KOPT-K1 (cell line): ENCODE data around the gene CREB3L2.

Source experiments
- H3K27ac ChIP-seq: fragments of 200-600 bp; sonication (generic); 2 replicates; pipeline ENCODE4 v1.5.1; 2016; ENCODE audit warnings: antibody characterized with exemption, mild to moderate bottlenecking, low read depth, low read length; ENCODE audit not compliant: poor library complexity, severe bottlenecking
- H3K36me3 ChIP-seq: fragments of 200-600 bp; sonication (generic); 2 replicates; pipeline ENCODE4 v1.5.1; 2017; ENCODE audit warnings: antibody characterized with exemption, mild to moderate bottlenecking, low read length, moderate library complexity; ENCODE audit not compliant: insufficient read depth
- H3K9me3 ChIP-seq: fragments of 200-600 bp; sonication (generic); 2 replicates; pipeline ENCODE4 v1.5.1; 2017; ENCODE audit warnings: antibody characterized with exemption, low read length, mild to moderate bottlenecking; ENCODE audit not compliant: insufficient read depth, poor library complexity, severe bottlenecking

The CREB3L2 gene

GRCh38 chr7:137948083-137948844, 53.6 kb downstream of the CREB3L2 start:
- no peaks in the 10 kb centered on the region for H3K36me3 ChIP-seq
- H3K27ac ChIP-seq = no peak overlapping the region
- no peaks in the 10 kb centered on the region for H3K9me3 ChIP-seq

DNA sequence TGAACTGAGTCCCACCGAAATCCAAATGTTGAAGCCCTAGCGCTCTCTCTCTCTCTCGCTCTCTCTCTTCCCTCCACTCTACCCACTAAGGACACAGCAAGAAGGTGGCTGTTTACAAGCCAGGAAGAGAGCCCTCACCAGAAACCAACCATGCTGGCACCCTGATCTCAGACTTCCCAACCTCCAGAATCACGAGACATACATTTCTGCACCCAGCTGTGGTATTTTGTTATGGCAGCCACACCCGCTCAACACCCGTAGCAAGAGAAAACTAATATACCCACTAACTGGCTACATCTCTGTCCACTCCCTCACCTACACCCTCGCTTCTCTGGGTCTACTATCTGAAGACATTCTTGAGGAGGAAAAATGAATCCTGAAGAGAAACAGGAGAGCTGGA, 54.8 kb downstream of the CREB3L2 start:
- Histone ChIP-seq H3K36me3 (no peaks in the 10 kb centered on the region), H3K9me3 (no peaks in the 10 kb centered on the region), H3K27ac (no peak overlapping the region)

- Histone ChIP-seq H3K27ac (no peak overlapping the region), H3K9me3 (no peaks in the 10 kb centered on the region), H3K36me3 (no peaks in the 10 kb centered on the region)
These were observed 55.9 kb downstream of the CREB3L2 start for GRCh38 chr7:137946011-137946410.

- Histone ChIP-seq H3K36me3 (no peaks in the 10 kb centered on the region), H3K9me3 (no peaks in the 10 kb centered on the region), H3K27ac (no peak overlapping the region)
These were observed 57.7 kb downstream of the CREB3L2 start for GRCh38 chr7:137944168-137944567.

DNA sequence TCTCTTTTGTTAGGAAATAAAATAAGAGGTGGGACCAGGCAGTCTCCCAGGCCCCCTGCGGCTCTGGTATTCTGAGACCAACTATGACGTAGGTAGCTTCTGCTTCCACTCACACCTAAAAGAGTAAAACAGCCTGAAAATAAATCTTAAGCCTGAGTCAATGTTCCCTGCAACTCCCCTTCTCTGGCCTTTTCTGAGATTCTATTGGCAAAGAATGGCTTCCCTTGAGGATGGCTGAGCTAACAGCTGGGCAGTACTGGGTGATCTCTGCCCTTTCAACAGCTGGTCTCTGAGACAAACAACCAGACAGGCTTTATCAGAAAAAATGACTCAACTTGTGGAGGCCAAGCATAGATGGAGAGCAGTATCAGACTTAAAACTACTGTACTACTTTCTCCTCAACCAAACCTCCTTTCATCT, 58.7 kb downstream of the CREB3L2 start:
- H3K9me3 ChIP-seq = no peaks in the 10 kb centered on the region
- H3K36me3 ChIP-seq = no peaks in the 10 kb centered on the region
- H3K27ac ChIP-seq = no peak overlapping the region

DNA sequence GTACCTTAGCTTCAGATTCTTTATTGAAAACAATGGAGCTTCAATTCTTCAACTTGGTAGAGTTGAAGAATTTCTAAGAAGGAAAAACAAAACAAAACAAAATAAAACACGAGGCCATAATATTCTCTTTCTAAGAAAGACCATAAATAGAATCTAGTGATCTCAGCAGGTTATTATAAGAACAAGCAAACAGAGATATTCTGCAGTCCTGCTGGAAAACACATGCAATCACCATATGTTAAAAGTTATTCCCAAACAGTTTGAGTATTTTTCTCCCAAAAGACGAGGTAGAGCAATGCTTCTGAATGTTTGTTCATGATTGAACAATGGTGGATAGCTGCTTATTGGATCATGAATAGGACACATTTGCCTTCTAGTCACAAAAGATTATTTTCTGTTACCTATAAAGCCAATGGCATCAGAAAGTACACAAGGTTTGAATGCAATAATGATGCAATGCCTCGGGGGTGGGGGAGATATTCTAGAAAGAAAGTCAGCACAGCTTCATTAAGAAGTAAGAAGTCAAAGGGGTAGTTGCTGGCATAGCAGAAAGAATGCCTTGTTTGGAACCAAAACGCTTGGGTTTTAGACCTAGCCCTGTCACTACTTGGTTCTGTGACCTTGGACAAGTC, 59.3 kb downstream of the CREB3L2 start:
- no peak overlapping the region for H3K27ac ChIP-seq
- H3K9me3 ChIP-seq = no peaks in the 10 kb centered on the region
- no peaks in the 10 kb centered on the region for H3K36me3 ChIP-seq

GRCh38 chr7:137940656-137941518, 61.0 kb downstream of the CREB3L2 start:
- H3K27ac ChIP-seq = no peak overlapping the region

DNA sequence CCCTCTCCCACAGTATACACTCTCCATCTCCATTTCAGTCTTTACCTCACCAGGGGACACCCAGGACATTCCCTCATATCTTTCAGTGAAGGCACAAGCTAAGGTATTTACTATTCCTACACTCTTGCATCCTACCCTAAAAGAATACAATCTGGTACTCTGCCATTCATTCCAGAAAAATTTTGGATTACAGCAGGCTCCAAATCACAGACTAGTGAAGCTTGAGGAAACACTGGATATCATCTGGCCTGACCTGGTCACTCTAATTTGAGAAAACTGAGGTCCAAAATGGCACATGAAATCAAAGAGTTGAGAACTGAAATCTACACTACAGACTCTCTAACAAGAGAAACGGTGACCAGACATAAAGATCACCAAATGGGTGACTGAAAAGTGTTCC, 61.7 kb downstream of the CREB3L2 start:
- no peak overlapping the region for H3K27ac ChIP-seq
- no peaks in the 10 kb centered on the region for H3K9me3 ChIP-seq
- H3K36me3 ChIP-seq = no peaks in the 10 kb centered on the region

More at GRCh38 chr7:137940656-137941518, 61.0 kb downstream of the CREB3L2 start:
- H3K36me3 ChIP-seq = no peaks in the 10 kb centered on the region
- no peaks in the 10 kb centered on the region for H3K9me3 ChIP-seq

- H3K27ac ChIP-seq = no peak overlapping the region
These were observed 64.7 kb downstream of the CREB3L2 start for GRCh38 chr7:137937202-137937560.

GRCh38 chr7:137936509-137937201, 65.2 kb downstream of the CREB3L2 start:
- peak overlapping the region; percentile 33 for H3K27ac ChIP-seq
- H3K9me3 ChIP-seq = no peaks in the 10 kb centered on the region
- H3K36me3 ChIP-seq = no peaks in the 10 kb centered on the region

More at GRCh38 chr7:137937202-137937560, 64.7 kb downstream of the CREB3L2 start:
- H3K36me3 ChIP-seq = no peaks in the 10 kb centered on the region
- H3K9me3 ChIP-seq = no peaks in the 10 kb centered on the region

DNA sequence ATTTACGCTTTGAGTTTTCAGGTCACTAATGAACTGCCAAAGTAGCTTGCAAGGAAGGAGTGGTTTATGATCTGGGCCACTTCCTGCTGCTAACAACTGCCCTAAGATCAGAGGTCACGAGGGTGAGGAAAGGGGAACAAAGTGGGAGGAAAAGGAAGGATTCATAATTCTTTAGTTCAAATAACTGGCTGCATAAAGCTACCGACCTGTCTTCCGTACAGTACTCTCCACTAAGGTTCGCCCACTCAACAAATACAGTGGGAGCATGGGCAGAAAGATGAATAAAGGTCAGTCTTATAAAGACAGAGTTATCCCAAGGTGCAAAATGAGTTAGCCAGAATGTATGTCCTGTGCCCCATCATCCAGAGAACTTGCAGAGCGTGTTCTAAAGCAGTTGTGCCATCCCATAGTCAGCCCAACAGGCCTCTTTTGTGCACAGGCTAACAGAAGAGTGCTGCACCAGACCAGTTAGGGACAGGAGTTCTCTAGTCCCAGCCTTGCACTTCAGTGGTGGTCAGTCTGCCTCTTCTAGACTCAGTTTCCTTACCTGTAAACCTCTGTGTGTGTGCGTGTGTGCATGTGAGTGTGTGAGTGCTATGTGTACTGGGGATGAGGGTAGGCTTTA, 65.9 kb downstream of the CREB3L2 start:
- peak overlapping the region; percentile 33 for H3K27ac ChIP-seq
- no peaks in the 10 kb centered on the region for H3K9me3 ChIP-seq
- H3K36me3 ChIP-seq = no peaks in the 10 kb centered on the region

GRCh38 chr7:137934941-137935883, 66.7 kb downstream of the CREB3L2 start:
- Histone ChIP-seq H3K27ac (peak overlapping the region; percentile 44), H3K9me3 (no peaks in the 10 kb centered on the region), H3K36me3 (no peaks in the 10 kb centered on the region)

- Histone ChIP-seq H3K36me3 (no peaks in the 10 kb centered on the region), H3K27ac (peak overlapping the region; percentile 44), H3K9me3 (no peaks in the 10 kb centered on the region)
These were observed 67.6 kb downstream of the CREB3L2 start for GRCh38 chr7:137934176-137934826.
